Measurements from ENCODE around the gene SAXO2.

DNA sequence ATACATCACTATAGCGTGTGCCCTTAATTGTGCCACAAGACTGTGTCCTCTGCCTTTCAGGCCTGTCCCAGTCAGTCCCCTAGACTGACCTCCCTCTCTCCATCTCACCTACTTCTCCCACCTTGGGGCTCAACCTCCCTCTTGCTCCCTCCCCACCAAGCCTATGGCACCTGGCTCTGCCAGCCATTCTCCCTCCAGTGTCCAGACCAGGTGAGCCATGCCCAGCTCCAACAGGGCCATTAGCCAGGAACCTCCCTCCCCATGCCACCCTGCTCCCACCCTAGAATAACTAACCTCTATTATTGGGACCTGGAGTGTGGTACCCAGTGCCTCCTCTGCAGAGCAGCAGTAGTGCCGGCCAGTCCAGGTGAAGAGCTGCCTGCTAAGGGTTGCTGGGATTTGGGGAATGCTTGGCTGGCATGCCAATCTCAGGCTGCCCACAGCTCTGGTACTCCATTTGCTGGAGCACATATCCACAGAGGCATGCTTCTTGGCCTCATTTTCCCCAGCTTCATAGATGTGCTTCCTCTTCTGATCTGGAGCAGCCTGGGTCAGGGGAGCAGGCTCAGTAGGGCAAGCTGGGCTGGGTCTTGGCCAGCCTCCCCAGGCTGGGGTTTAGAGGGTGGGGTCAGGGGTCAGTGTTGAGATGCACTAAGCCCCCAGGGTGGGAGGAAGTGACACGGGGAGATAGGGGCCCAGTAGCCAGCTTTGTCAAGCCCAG, 38.8 kb downstream of the SAXO2 start:
- TF ChIP-seq, protein P1, sequence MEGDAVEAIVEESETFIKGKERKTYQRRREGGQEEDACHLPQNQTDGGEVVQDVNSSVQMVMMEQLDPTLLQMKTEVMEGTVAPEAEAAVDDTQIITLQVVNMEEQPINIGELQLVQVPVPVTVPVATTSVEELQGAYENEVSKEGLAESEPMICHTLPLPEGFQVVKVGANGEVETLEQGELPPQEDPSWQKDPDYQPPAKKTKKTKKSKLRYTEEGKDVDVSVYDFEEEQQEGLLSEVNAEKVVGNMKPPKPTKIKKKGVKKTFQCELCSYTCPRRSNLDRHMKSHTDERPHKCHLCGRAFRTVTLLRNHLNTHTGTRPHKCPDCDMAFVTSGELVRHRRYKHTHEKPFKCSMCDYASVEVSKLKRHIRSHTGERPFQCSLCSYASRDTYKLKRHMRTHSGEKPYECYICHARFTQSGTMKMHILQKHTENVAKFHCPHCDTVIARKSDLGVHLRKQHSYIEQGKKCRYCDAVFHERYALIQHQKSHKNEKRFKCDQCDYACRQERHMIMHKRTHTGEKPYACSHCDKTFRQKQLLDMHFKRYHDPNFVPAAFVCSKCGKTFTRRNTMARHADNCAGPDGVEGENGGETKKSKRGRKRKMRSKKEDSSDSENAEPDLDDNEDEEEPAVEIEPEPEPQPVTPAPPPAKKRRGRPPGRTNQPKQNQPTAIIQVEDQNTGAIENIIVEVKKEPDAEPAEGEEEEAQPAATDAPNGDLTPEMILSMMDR (IDR thresholded peaks at IDR 0.05; ENCODE audit: poor library complexity, severe bottlenecking), result no peak
- TF ChIP-seq, protein P2, sequence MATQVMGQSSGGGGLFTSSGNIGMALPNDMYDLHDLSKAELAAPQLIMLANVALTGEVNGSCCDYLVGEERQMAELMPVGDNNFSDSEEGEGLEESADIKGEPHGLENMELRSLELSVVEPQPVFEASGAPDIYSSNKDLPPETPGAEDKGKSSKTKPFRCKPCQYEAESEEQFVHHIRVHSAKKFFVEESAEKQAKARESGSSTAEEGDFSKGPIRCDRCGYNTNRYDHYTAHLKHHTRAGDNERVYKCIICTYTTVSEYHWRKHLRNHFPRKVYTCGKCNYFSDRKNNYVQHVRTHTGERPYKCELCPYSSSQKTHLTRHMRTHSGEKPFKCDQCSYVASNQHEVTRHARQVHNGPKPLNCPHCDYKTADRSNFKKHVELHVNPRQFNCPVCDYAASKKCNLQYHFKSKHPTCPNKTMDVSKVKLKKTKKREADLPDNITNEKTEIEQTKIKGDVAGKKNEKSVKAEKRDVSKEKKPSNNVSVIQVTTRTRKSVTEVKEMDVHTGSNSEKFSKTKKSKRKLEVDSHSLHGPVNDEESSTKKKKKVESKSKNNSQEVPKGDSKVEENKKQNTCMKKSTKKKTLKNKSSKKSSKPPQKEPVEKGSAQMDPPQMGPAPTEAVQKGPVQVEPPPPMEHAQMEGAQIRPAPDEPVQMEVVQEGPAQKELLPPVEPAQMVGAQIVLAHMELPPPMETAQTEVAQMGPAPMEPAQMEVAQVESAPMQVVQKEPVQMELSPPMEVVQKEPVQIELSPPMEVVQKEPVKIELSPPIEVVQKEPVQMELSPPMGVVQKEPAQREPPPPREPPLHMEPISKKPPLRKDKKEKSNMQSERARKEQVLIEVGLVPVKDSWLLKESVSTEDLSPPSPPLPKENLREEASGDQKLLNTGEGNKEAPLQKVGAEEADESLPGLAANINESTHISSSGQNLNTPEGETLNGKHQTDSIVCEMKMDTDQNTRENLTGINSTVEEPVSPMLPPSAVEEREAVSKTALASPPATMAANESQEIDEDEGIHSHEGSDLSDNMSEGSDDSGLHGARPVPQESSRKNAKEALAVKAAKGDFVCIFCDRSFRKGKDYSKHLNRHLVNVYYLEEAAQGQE (IDR thresholded peaks at IDR 0.05; ENCODE audit: borderline replicate concordance), result no peak
- no peak for TF ChIP-seq EP300 (conservative IDR thresholded peaks at IDR 0.05; ENCODE audit: poor library complexity, severe bottlenecking)
- TF ChIP-seq EZH2 (IDR thresholded peaks at IDR 0.05; ENCODE audit: borderline replicate concordance, insufficient read depth, low read length, poor library complexity, severe bottlenecking), result no peak

All from neural cell (in vitro differentiated cells).